Neural progenitor cell (in vitro differentiated cells): ENCODE data around the gene VSIG2. TPM values are rescaled to one million over a fixed set of nuclear protein-coding genes. Genes with fewer than 3 reads are reported as not detected.

ENCODE experiments used
- DNase-seq: peaks from one replicate; pipeline ENCODE4 v3.0.0-alpha.2; 2016; ENCODE audit warnings: low spot score
- H2AFZ ChIP-seq: fragments of 200-600 bp; sonication (generic); replicated peaks from 2 replicates; pipeline ENCODE4 v1.6.1; 2016; ENCODE audit warnings: antibody characterized with exemption
- H3F3A ChIP-seq: fragments of 200-600 bp; sonication (generic); 2 replicates; pipeline ENCODE4 v1.6.1; 2016; ENCODE audit warnings: antibody characterized with exemption, low read depth
- H3K27ac ChIP-seq: fragments of 200-600 bp; sonication (generic); 2 replicates; pipeline ENCODE4 v1.5.1; 2016; ENCODE audit warnings: mild to moderate bottlenecking
- H3K27me3 ChIP-seq: fragments of 200-600 bp; sonication (generic); 2 replicates; pipeline ENCODE4 v1.6.1; 2016; ENCODE audit warnings: mild to moderate bottlenecking, moderate library complexity
- H3K36me3 ChIP-seq: fragments of 200-600 bp; sonication (generic); 2 replicates; pipeline ENCODE4 v1.5.1; 2016
- H3K4me1 ChIP-seq: fragments of 200-600 bp; sonication (generic); 2 replicates; pipeline ENCODE4 v1.6.1; 2016; ENCODE audit warnings: mixed run types
- H3K4me2 ChIP-seq: fragments of 200-600 bp; sonication (generic); 2 replicates; pipeline ENCODE4 v1.6.1; 2016
- H3K4me3 ChIP-seq: fragments of 200-600 bp; sonication (generic); 2 replicates; pipeline ENCODE4 v1.5.1; 2016
- H3K79me2 ChIP-seq: fragments of 200-600 bp; sonication (generic); 2 replicates; pipeline ENCODE4 v1.6.1; 2016; ENCODE audit warnings: low read depth
- H3K9ac ChIP-seq: fragments of 200-600 bp; sonication (generic); 2 replicates; pipeline ENCODE4 v1.6.1; 2016
- H3K9me3 ChIP-seq: fragments of 200-600 bp; sonication (generic); 2 replicates; pipeline ENCODE4 v1.5.1; 2016; ENCODE audit warnings: low read depth
- H4K20me1 ChIP-seq: fragments of 200-600 bp; sonication (generic); 2 replicates; pipeline ENCODE4 v1.6.1; 2016; ENCODE audit warnings: low read depth
- H3K27ac Mint-ChIP-seq: 3 replicates; pipeline ENCODE4 v1.8.0; 2021; ENCODE audit warnings: mixed read lengths
- H3K27me3 Mint-ChIP-seq: 2 replicates; pipeline ENCODE4 v1.8.0; 2022; ENCODE audit warnings: low read depth, mild to moderate bottlenecking, inconsistent platforms, moderate library complexity, mixed read lengths; ENCODE audit not compliant: insufficient read depth
- H3K36me3 Mint-ChIP-seq: 3 replicates; pipeline ENCODE4 v1.8.0; 2021; ENCODE audit warnings: mixed read lengths
- H3K4me1 Mint-ChIP-seq: 3 replicates; pipeline ENCODE4 v1.8.0; 2021; ENCODE audit warnings: mixed read lengths
- H3K4me3 Mint-ChIP-seq: 3 replicates; pipeline ENCODE4 v1.8.0; 2021; ENCODE audit warnings: mild to moderate bottlenecking, moderate library complexity, mixed read lengths
- H3K9me3 Mint-ChIP-seq: 3 replicates; pipeline ENCODE4 v1.8.0; 2020; ENCODE audit warnings: mixed read lengths
- EZH2 ChIP-seq: fragments of 200-600 bp; sonication (generic); IDR thresholded peaks from 2 replicates; pipeline ENCODE4 v1.6.1; 2017; ENCODE audit warnings: antibody characterized with exemption, mild to moderate bottlenecking, moderate library complexity
- EZH2phosphoT487 ChIP-seq: fragments of 200-600 bp; sonication (generic); IDR thresholded peaks from 2 replicates; pipeline ENCODE4 v1.6.1; 2017; ENCODE audit warnings: antibody characterized with exemption
- total RNA-seq: library from RNA; depleted of rRNA; stranded (reverse); fragments of >200 nt; gene quantifications from 2 replicates; pipeline ENCODE4 v1.2.3, GENCODE V29; 2015; ENCODE audit warnings: low replicate concordance
- TF ChIP-seq, protein P1 (sequence below): fragments of 200-600 bp; sonication (generic); IDR thresholded peaks from 2 replicates; pipeline ENCODE4 v1.5.1; 2017; ENCODE audit warnings: antibody characterized with exemption, mild to moderate bottlenecking

Gene VSIG2
- total RNA-seq, 1 donor from 2014 or later, result not detected

DNA sequence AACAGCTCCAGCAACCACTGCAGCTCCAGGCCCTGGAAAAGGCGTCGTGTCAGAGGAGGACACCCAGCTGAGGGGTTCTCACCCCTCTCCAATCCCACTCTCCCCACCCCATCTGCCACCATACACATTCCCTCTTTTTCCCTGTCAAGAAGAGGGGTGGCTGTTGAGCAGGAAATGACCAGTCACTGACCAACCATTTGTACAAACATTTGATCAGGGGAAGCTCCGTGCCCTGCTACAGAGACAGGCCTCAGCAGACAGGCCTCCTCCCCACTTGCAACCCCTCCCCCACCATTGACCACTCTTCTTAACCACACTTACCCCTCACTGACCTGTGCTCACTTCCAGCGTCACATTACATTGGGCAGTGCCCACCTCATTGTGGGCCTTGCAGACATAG lies 2.3 kb upstream of the VSIG2 start:
- DNase-seq, result no peak
- Mint-ChIP-seq H3K4me1 (peaks cover 29% of the 10 kb centered on the region), H3K36me3 (no peaks in the 10 kb centered on the region), H3K27ac (no peak overlapping the region), H3K9me3 (no peaks in the 10 kb centered on the region), H3K27me3 (peaks cover 65% of the 10 kb centered on the region), H3K4me3 (no peak overlapping the region)
- Histone ChIP-seq H3K4me3 (no peak overlapping the region), H3K4me2 (no peak overlapping the region), H3K27ac (no peak overlapping the region), H3K27me3 (peaks cover 88% of the 10 kb centered on the region), H4K20me1 (peaks cover 5% of the 10 kb centered on the region), H3K36me3 (no peaks in the 10 kb centered on the region), H3F3A (peaks cover 6% of the 10 kb centered on the region), H3K4me1 (peaks cover 12% of the 10 kb centered on the region), H3K9me3 (no peaks in the 10 kb centered on the region), H3K79me2 (no peaks in the 10 kb centered on the region), H2AFZ (no peak overlapping the region), H3K9ac (no peak overlapping the region)
- TF ChIP-seq, protein P1, sequence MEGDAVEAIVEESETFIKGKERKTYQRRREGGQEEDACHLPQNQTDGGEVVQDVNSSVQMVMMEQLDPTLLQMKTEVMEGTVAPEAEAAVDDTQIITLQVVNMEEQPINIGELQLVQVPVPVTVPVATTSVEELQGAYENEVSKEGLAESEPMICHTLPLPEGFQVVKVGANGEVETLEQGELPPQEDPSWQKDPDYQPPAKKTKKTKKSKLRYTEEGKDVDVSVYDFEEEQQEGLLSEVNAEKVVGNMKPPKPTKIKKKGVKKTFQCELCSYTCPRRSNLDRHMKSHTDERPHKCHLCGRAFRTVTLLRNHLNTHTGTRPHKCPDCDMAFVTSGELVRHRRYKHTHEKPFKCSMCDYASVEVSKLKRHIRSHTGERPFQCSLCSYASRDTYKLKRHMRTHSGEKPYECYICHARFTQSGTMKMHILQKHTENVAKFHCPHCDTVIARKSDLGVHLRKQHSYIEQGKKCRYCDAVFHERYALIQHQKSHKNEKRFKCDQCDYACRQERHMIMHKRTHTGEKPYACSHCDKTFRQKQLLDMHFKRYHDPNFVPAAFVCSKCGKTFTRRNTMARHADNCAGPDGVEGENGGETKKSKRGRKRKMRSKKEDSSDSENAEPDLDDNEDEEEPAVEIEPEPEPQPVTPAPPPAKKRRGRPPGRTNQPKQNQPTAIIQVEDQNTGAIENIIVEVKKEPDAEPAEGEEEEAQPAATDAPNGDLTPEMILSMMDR, result no peak
- TF ChIP-seq EZH2 (no peak), EZH2phosphoT487 (no peak)

DNA sequence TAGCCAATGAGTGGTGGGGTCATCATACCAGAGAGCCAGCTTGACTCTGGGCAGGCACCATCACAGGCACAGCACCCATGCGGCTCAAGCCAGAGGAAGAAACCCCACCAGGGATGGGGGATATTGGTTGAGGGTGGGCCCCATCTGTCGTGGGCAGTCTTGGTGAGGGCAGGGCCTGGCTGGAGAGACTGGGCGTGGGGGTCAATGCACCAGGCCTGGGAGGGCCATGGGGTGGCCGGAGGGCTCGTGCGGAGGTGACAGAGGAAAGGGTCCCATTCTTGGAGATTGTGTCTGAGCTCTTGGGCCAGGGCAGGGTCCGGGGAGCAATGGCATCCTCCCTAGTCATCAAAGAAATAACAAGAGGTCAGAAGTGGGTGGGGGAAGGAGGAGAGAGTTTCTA lies 1.6 kb upstream of the VSIG2 start:
- Histone ChIP-seq H3K4me1 (peaks cover 5% of the 10 kb centered on the region), H3K9me3 (no peaks in the 10 kb centered on the region), H3K4me2 (no peak overlapping the region), H3K36me3 (no peaks in the 10 kb centered on the region), H3K79me2 (no peaks in the 10 kb centered on the region), H3F3A (peaks cover 2% of the 10 kb centered on the region), H3K9ac (no peak overlapping the region), H2AFZ (no peak overlapping the region), H3K4me3 (no peak overlapping the region), H4K20me1 (no peaks in the 10 kb centered on the region), H3K27me3 (peaks cover 88% of the 10 kb centered on the region), H3K27ac (no peak overlapping the region)
- peaks cover 68% of the 10 kb centered on the region for H3K27me3 Mint-ChIP-seq
- no peak overlapping the region for H3K27ac Mint-ChIP-seq
- peaks cover 26% of the 10 kb centered on the region for H3K4me1 Mint-ChIP-seq
- DNase-seq, result no peak
- H3K9me3 Mint-ChIP-seq, result no peaks in the 10 kb centered on the region
- no peak overlapping the region for H3K4me3 Mint-ChIP-seq
- no peak for TF ChIP-seq EZH2phosphoT487
- no peak for TF ChIP-seq EZH2
- TF ChIP-seq, protein P1, result no peak
- no peaks in the 10 kb centered on the region for H3K36me3 Mint-ChIP-seq

DNA sequence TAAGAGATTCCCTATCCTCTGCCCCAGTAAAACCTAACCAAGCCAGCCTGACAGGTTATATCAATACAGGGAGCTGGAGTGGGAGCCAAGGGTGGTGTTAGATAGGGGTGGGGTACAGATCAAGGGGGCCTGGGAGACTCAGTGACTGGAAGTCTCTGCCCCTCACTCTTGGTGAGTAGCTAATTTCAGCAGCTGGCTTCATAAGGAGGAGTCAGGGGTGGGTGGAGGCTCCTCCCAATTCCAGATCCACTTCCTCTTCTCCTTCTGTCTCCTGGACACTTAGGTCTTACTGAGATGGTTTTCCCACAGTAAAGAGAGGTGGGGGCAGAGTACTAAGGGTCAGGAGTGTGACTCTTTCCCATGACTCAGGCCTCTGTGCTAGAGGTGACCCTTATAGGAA lies 1.1 kb upstream of the VSIG2 start:
- H3K27me3 Mint-ChIP-seq, result peaks cover 68% of the 10 kb centered on the region
- H3K4me3 Mint-ChIP-seq, result no peak overlapping the region
- no peak for DNase-seq
- Histone ChIP-seq H3K27me3 (peaks cover 88% of the 10 kb centered on the region), H3K27ac (no peak overlapping the region), H3K9ac (no peak overlapping the region), H3K4me1 (peaks cover 3% of the 10 kb centered on the region), H3K4me3 (no peak overlapping the region), H3F3A (no peaks in the 10 kb centered on the region), H2AFZ (no peak overlapping the region), H3K79me2 (no peaks in the 10 kb centered on the region), H3K4me2 (no peak overlapping the region), H3K36me3 (no peaks in the 10 kb centered on the region), H3K9me3 (no peaks in the 10 kb centered on the region), H4K20me1 (no peaks in the 10 kb centered on the region)
- peaks cover 23% of the 10 kb centered on the region for H3K4me1 Mint-ChIP-seq
- H3K9me3 Mint-ChIP-seq, result peaks cover 2% of the 10 kb centered on the region
- peaks cover 1% of the 10 kb centered on the region for H3K36me3 Mint-ChIP-seq
- no peak overlapping the region for H3K27ac Mint-ChIP-seq
- TF ChIP-seq EZH2phosphoT487 (no peak), EZH2 (no peak)
- TF ChIP-seq, protein P1, result no peak
